AG09319 (cell line): ENCODE results near the gene DPH2.

ENCODE experiments used
- DNase-seq: peaks from one replicate; pipeline ENCODE4 v3.0.0-alpha.2; 2010; ENCODE audit warnings: low read depth; ENCODE audit errors: extremely low read depth
- CTCF ChIP-seq: IDR thresholded peaks from 2 replicates; pipeline ENCODE4 v1.5.1; 2011; ENCODE audit warnings: low read depth, mild to moderate bottlenecking, inconsistent platforms, low read length, moderate library complexity

Gene DPH2

GRCh38 chr1:43980255-43981134 lies 10.7 kb downstream of the DPH2 start:
- TF ChIP-seq CTCF: no peak
- DNase-seq: no peak

- no peak for DNase-seq
Measured at GRCh38 chr1:43981135-43981491, 11.3 kb downstream of the DPH2 start.

GRCh38 chr1:43981636-43982035 lies 11.8 kb downstream of the DPH2 start:
- DNase-seq: no peak
- TF ChIP-seq CTCF: no peak

More at GRCh38 chr1:43981135-43981491, 11.3 kb downstream of the DPH2 start:
- TF ChIP-seq CTCF: no peak

GRCh38 chr1:43982241-43982640 lies 12.4 kb downstream of the DPH2 start:
- no peak for DNase-seq
- no peak for TF ChIP-seq CTCF

- TF ChIP-seq CTCF: no peak
- no peak for DNase-seq
Measured at GRCh38 chr1:43982808-43983207, 13.0 kb downstream of the DPH2 start.

GRCh38 chr1:43983253-43983899 lies 13.6 kb downstream of the DPH2 start:
- no peak for DNase-seq
- TF ChIP-seq CTCF: no peak

- DNase-seq: no peak
- TF ChIP-seq CTCF: no peak
Measured at GRCh38 chr1:43984855-43985254, 15.0 kb downstream of the DPH2 start.
